GM21367 (cell line): ENCODE data around the gene PRICKLE4.
A peak's percentile ranks its signal among the peaks of the same experiment; 100 is the strongest.

Experiments used
- ATAC-seq: cut with Tn5 transposase; IDR thresholded peaks from one replicate; pipeline ENCODE4 v1.9.1; 2021; ENCODE audit not compliant: unreplicated experiment

PRICKLE4 gene

DNA sequence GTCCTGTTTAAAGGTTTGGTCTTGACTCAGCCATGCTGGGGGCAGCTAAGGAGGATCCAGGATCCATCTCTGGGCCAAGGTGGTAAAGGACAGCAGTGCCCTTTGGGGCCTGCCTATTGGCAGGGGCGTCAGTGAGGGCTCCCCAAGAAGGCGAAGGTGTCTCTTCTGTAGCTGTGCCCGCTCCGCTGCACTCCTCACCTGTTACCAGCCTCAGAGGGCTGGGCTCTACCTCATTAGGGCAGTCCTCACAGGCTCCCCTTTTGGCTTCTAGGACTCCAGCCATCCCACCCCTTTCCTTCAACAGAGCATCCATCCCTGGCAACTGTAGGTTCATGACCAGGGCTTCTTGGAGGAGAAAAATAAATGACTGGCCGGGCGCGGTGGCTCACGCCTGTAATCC is 11.2 kb upstream of the PRICKLE4 start:
- no peak for ATAC-seq

DNA sequence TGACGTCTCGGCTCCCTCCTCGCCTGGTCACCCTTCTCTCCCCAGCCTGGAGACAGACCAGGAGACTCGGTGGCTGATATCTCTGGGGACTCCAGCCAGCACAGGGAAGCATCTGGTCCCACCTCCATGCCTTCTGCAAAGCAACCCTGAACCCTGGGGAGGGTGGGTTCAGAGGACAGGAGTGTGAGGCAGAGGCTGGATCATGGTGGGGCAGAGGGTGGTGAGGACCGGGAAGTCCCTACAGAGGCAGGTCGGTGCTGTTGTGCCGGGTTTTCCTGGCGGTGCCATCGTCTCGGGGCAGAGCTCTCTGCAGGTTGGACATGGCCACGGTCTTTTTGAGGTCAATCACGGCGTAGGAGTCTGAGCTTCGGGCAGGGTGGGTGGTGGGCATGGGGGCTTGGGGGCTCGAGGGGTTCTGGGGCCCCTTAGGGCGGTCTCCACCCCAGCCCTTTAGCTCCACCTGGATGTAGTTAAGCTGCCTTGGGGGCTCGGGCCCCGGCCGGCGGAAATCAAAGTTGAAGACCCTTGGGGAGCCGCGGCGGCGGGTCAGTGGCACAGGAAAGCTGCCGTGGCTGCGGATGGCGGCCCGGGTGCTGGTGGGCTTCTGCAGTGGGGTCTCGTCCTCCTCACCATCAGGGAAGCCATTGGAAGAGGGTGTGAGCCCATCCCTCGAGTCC is 10.1 kb upstream of the PRICKLE4 start:
- ATAC-seq: no peak

DNA sequence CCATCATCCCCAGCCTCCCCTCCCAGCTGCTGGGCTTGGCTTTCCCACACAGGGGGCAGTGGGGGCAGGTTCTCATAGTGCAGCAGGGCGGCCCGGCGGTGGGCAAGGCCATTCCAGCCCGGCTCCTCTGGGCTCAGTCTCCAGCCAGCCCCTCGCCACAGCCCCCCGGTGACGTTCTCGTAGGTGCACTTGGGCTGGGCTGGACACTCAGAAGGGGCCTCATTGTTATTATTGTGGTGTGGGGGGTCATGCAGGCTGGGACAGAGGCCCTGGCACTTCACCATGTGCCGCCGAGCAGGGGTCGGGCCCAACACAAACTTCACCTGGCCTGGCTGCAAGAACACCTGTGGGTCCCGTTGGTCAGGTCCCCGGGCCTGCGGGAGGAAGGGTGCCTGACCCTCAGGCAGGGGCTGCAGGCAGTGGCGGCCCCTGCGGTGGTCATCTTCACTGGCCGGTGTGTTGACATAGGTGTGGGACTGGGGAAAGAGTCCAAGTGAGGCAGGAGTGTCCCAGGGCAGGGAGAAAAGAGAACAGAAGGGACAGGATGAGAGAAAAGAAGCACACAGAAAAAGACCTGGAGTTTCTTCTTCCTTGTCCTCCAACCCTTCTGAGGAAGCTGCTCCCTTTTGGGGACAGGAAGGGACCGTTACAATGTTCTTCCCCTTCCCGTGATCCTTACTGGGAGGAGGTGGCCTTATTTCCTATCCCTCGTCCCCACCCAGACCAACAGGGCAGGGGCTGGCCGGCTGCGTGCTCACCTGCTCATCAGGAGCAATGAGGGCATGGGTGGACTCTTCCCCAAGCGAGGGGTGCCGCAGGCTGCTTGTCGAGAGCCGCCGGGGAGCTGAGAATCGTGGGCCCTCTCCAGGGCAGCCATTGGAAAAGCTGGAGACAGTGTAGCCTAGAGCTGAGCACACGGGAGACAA is 9.3 kb upstream of the PRICKLE4 start:
- ATAC-seq: no peak

DNA sequence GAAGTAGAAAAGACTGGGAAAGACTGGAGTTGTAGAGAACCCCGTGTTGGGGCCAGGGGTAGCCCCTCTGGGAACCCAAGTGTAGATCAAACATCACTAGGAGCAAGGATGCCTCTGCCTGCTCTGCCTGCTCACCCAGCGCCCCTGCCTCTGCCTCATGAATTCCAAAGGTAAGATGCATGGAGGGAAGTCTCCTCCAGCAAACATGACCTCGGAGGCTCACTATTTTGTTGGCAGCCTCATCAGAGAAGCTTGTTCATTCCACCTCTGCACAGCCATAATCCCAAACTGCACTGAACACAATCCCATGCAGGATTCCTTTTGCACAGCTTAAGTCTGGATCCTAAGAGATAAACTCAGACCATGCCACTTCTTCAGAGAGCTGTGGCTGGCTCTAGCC is 5.7 kb upstream of the PRICKLE4 start:
- no peak for ATAC-seq

DNA sequence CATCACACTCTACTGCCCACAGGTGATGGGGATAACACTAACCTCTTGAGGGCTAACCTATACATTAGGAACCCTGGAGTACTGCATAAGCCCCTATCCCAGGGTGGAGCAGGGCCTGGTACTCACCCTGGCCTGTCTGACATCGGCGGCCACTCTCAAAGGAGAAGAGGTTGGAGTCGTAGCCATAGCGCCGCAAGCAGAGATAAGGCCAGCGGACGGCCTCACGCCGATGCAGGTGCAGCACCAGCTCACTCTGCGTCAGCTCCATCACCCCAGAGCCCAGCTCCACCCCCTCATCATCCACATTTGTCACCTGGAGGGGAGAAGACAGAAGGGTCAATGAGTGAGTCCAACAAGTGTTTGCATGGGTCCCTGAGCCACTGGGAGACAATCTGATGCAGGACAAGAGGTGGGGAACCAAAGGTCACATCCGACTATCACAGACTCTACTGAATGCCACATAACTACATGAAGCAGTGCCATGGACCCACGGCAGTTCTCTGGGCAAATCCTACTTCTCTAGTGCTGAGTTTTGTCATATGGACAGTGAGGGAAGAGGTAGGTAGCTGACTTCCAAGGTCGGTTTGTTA is 5.2 kb upstream of the PRICKLE4 start:
- no peak for ATAC-seq

DNA sequence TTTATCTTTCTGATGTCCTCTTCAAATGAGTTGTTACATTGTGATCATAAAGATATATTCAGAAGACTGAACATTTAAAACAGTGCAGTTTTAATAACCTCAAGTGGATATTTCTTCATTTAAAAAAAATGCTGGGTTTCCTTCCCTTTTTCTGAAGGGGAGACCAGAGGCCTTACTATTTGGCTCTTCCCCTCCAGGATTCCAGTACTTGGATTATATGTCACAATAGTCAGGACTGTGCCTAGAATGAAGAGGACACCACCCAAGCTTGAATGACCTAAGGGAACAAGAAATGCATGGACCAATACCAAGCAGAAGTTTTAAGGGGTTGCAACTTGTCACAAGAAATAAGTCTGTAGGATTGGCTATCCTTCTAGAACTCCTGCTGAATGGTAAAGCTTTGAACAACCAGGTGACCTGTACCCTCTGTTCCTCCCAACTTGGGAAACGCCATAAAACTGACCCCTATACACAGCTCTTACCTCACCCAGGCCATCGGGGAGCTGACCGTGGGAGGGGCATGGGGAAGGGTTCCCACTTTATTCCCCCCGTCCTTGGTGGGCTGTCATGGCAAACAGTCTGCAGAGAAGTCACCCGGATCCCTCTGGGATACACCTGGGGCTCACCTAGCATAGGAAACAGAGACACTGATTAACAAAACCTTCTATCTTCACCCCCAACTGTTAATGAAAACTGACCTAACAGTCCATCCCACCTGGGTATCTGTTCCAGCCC is 2.9 kb upstream of the PRICKLE4 start:
- no peak for ATAC-seq

DNA sequence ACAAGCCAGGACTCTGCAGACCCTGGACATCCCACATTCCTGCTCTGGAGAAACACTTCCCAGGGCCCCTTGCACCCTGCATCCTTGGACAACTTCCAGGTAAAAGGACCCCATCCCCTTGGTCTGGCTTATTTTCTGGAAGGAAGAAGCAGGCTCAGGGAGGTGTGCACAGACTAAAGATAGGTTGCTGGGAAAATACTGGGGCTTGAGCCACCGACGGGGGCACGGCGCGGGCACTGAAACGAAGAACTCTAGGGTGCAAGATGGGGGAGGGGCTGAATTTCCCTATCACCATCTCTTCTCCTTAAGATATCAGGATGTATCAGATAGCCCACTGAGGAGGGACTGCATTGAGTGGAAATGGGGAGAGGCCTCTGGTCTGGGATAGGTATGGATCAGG is 1.7 kb upstream of the PRICKLE4 start:
- no peak for ATAC-seq

DNA sequence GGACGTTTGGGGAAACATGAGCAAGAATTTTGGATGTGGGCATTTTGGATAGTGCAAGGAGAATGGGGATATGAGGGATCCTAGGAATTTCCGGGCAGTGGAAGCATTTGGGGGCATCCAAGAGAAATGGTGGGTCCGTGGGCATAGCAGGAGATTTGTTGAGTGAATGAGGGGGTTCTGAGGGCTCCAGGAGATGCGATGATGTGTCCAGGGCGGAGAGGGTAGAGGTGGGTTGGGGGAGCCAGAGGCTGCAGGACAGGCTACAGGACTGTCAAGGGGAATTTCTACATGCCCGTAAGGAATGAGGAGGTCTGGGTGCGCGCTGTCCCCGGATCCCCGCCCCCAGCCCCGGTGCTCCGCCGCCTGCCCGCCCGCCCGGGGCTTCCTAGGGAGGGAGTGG is 1.2 kb upstream of the PRICKLE4 start:
- ATAC-seq: peak; percentile 4

DNA sequence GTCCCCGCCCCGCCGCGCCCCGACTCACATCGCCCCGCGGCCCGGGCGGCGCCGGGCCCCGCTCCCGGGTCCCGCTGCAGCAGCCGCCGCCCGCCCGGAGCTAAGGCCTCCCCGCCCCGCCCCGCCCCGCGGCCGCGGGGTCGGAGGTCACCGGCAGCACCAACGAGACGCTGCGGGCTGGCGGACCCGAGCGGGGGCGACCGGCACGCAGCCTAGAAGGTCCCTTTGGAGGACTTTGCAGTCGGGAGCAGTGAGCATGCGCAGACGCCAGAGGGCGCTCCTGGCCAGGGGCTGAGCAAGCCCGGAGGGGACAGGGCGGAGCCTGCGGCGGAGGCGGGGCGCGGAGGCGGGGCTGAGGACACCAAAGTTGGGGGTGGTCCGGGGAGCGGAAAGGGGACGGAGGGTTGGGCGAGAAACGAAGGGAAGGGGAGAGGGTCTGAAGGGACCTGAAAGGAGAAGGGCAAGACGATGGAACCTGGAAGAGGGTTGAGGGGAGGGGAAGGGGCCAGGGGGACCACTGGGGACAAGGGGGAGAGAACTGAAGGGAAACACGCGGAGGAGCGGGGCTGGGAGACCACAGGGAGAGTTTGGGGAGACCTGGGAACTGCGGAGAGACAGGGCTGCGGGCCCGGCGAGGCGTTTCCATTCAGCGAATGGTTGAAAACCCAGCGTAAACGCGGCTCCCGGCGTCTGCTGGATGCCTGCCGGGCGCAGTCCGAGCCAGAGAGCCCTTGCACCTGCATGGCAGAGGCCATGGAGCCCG is 613 bp upstream of the PRICKLE4 start, which contains the start of gene FRS3:
Gene FRS3, minus strand, starts transcription at position 113 of the 763 bp plus-strand sequence. CDS start 2,913 bp downstream, outside the sequence.
- ATAC-seq: peak; percentile 91

DNA sequence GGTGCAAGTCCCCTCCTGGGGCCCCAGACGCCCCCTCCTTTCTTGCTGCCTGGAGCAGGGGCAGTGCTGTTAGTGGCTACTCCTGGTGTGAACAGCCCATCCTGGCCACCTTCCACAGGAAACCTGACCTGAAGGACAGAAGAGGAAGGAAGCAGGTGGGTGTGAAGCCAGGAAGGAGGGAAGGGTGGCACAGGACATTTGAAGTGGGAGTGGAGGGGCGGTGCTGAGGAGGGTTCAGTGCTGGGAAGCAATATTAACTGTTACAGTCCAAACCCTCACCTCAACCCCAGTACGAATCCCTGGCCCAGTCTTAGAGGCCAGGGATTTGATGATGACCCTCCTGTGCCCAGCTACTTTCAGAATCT is 766 bp downstream of the PRICKLE4 start:
- no peak for ATAC-seq

DNA sequence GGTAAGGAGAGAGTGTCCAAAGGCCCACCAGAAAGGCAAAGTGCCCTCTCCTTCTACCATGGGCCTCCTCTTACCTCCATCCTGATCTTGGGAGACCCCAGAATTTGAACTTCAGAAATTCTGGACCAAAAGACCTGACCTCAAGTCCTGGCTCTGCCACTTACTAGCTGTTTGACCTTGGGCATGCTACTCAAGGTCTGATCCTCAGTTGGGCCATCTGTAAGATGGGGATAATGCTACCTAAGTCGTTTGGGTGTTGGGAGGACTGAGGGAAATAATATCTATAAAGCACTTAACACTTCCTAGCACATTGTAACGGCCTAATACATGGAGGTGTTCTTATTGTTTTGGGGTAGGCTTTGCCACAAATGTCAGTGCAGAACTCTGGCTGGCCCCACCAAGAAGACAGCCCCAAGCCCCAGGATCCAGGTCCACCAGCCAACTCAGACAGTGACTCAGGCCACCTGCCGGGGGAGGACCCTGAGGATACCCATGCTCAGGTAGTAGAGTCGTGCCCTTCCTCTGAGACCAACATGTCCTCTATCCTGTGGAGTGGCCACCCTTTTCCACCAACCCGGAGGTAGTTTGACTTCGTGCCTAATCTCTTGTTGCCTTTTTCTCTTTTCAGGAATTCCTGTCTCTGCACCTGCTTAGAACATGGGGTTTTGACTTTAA is 2.7 kb downstream of the PRICKLE4 start:
- no peak for ATAC-seq

DNA sequence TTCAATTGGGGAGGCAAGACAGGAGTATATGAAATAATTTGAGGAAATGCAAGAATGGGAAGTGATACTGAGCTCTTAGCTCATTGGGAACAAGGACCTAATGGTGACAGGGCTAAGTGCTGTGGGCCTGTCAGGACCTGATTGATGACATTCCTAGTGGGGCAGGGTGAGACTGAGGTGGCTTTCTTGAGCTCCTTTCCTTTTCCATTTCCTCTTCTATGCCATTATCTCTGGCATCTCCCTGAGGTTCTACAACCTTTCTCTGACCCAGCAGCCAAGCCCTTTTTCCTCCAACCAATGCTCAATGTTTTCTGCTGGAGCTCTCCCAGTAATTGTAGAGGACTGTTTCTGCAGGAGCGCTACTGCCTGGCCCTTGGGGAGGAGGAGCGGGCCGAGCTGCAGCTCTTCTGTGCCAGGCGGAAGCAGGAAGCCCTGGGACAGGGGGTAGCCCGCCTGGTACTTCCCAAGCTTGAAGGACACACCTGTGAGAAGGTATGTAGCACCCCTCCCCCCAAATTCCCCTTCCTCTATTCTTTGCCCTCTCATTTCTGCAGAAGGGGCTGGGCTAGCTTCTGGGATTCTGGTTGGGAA is 4.1 kb downstream of the PRICKLE4 start:
- no peak for ATAC-seq

DNA sequence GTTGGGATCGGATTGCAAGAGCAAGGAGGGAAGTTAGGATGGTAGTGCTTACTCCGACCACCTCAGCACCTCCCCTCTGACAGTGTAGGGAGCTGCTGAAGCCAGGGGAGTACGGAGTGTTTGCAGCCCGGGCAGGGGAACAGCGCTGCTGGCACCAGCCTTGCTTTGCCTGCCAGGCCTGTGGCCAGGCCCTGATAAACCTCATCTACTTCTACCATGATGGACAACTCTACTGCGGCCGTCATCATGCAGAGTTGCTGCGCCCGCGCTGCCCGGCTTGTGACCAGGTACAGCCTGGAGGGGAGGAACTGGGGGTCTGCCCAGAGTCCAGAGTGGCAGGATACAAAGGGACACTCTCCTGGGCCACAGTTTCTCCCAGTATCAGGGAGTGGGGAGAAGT is 4.7 kb downstream of the PRICKLE4 start:
- ATAC-seq: no peak

DNA sequence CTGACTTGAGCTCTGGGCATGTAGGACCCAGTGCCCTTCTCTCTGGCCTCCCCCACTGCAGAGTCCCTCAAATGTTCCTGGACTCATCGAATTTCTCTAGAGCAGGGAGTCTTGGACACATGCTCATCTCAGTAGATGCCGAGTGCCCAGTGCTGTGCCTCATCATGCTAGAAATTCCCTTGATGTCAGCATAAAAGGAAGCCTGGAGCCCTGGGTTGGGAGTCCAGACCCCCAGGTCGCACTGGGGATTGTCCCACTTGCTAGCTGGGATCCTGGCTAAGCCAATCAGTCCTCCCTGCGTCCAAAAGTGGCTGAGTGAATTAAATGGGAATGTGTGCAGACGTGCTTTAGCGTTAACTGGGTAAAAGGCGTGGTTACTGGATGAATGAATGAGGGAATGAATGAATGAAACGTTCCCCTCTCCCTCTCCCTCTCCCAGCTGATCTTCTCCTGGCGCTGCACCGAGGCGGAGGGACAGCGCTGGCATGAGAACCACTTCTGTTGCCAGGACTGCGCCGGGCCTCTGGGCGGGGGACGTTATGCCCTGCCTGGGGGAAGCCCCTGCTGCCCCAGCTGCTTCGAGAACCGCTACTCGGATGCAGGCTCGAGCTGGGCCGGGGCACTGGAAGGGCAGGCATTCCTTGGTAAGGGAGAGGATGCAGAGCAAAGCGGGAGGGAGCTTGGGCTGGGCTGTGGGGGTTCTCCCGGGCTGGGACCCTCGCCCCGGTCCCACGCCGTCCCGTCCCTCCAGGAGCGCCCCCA is 5.3 kb downstream of the PRICKLE4 start:
- no peak for ATAC-seq

DNA sequence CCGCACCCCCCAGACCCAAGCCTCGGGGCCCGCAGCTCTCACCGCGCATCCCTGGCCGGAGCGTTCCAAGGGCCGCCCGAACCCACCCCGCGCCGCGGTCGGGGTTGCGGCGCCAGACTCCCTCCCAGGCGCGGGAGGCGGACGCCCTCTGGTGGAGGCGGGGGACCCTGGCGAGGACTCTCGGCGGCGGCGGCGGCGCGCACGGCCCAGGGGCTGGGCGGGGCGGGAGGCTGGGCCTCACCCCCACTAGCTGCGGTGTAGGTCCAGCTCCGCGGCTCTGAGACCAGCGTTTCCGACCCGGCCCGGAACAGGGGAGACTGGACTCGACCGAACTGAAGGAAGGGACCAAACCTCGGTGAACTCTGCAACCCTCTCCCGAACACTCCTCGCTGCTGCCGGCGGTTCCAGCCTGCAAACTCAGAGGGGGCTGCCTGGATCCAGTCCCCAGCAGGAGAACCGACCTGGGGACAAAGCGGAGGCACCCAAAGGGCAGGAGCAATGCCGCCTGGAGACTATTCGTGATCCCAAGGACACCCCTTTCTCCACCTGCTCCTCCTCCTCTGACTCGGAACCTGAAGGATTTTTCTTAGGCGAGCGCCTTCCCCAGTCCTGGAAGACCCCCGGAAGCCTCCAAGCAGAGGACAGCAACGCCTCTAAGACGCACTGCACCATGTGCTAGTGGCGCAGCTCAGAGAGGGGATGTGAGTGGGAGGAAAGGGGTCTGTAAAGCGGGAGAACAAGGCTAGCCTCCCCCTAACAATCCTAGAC is 6.1 kb downstream of the PRICKLE4 start:
- peak; percentile 40 for ATAC-seq

DNA sequence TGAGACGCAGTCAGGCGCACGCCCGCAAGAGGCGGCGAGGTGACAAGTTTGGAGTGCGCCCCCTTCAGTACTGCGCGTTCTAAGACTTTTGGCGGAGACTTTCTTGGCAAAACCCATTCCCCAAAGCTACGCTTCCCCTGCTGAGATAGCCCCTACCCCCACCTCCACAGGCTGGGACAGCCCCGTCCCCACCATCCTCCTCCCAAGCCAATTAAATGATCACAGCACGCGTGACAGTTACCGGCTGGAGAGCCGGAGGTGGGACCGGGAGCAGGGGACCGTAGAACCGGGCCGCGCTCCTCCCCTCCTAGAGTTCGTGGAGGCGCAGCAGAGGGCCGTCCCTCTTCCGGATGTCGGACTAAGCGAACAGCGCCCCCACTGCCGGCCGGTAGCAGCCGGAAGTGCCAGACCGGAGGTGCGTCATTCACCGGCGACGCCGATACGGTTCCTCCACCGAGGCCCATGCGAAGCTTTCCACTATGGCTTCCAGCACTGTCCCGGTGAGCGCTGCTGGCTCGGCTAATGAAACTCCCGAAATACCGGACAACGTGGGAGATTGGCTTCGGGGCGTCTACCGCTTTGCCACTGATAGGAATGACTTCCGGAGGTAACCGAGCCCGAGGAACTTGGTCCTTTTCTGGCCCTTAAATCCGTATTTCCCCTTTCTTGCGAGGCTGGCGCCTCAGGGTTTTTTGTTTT is 6.8 kb downstream of the PRICKLE4 start, which contains the start of gene TOMM6:
Gene TOMM6, plus strand, starts transcription at position 476 of the 699 bp plus-strand sequence. Its CDS starts 4 bp downstream, at position 480.
- ATAC-seq: peak; percentile 62

DNA sequence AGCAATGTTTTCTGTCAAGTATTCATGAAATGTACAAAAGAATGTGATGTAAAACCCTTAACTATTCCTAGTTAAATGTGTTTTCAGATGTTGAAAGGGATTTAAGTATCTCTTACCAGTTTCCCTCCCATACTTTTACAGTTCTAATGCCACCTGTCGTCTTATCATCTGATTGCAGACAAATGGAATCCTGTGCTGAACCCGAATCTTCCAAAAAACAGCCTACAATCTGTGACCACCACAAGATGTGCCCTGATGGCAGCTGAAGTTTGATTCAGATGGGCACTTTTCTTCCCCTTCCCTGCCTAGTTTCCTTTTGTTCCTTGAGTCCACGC is 8.8 kb downstream of the PRICKLE4 start:
- ATAC-seq: no peak
